ENCODE data around the gene AATK. TPM values are rescaled to one million over a fixed set of nuclear protein-coding genes. Genes with fewer than 3 reads are reported as not detected.

The AATK gene
- total and polyA plus RNA-seq, 12 donors = 0.73 to 23.3 (median 9.9) TPM

GRCh38 chr17:81180836-81181810 is 15.1 kb upstream of the AATK start:
- intact Hi-C loops (cut with DNase I) = no loop called here
- no peak for DNase-seq
- no peak for TF ChIP-seq CTCF (IDR thresholded peaks at IDR 0.05)
- no peak for TF ChIP-seq POLR2A (IDR thresholded peaks at IDR 0.05)
- Histone ChIP-seq H3K36me3 (replicated peaks in 1 of 2) (no peaks in the 10 kb centered on the region), H3K4me1 (replicated peaks in 1 of 2) (no peaks in the 10 kb centered on the region), H3K9me3 (replicated peaks in 1 of 3) (no peaks in the 10 kb centered on the region), H3K27ac (no peak overlapping the region), H3K27me3 (no peaks in the 10 kb centered on the region), H3K4me3 (no peak overlapping the region)
- WGBS, 4 donors = 87 to 89% (median 88%) methylated on average over 11 to 49 of the region's 49 CpGs

- Histone ChIP-seq H3K27me3 (no peaks in the 10 kb centered on the region), H3K9me3 (replicated peaks in 1 of 3) (no peaks in the 10 kb centered on the region), H3K4me1 (replicated peaks in 1 of 2) (no peaks in the 10 kb centered on the region), H3K27ac (no peak overlapping the region), H3K4me3 (no peak overlapping the region), H3K36me3 (replicated peaks in 1 of 2) (no peaks in the 10 kb centered on the region)
- DNase-seq = no peak
- 70 to 77% (median 73%) methylated on average over 7 to 12 of the region's 12 CpGs; no CpG with 5 or more reads in 1 of the 4 donors for WGBS, 4 donors
- TF ChIP-seq POLR2A (IDR thresholded peaks at IDR 0.05) = no peak
- no peak for TF ChIP-seq CTCF (IDR thresholded peaks at IDR 0.05)
- intact Hi-C loops (cut with DNase I) = no loop called here
These were observed 13.8 kb upstream of the AATK start for GRCh38 chr17:81179861-81180260.

GRCh38 chr17:81179220-81179619 is 13.2 kb upstream of the AATK start:
- no peak for DNase-seq
- WGBS, 4 donors = 70 to 85% (median 81%) methylated on average over 3 to 9 of the region's 9 CpGs
- H3K4me3 ChIP-seq = no peak overlapping the region
- TF ChIP-seq POLR2A (IDR thresholded peaks at IDR 0.05) (no peak), CTCF (IDR thresholded peaks at IDR 0.05) (no peak)
- intact Hi-C loops (cut with DNase I) = no loop called here
- no peaks in the 10 kb centered on the region for H3K9me3 ChIP-seq (replicated peaks in 1 of 3)
- H3K27ac ChIP-seq = no peak overlapping the region
- H3K27me3 ChIP-seq = no peaks in the 10 kb centered on the region
- H3K36me3 ChIP-seq (replicated peaks in 1 of 2) = no peaks in the 10 kb centered on the region
- H3K4me1 ChIP-seq (replicated peaks in 1 of 2) = no peaks in the 10 kb centered on the region

GRCh38 chr17:81178136-81179091 is 12.4 kb upstream of the AATK start:
- intact Hi-C loops (cut with DNase I) = no loop called here
- H3K4me1 ChIP-seq (replicated peaks in 1 of 2) = no peaks in the 10 kb centered on the region
- no peak overlapping the region for H3K4me3 ChIP-seq
- DNase-seq = no peak
- H3K36me3 ChIP-seq (replicated peaks in 1 of 2) = no peaks in the 10 kb centered on the region
- no peaks in the 10 kb centered on the region for H3K27me3 ChIP-seq
- no peak for TF ChIP-seq CTCF (IDR thresholded peaks at IDR 0.05)
- TF ChIP-seq POLR2A (IDR thresholded peaks at IDR 0.05) = no peak
- 72 to 83% (median 81%) methylated on average over 12 to 25 of the region's 25 CpGs for WGBS, 4 donors
- no peak overlapping the region for H3K27ac ChIP-seq
- H3K9me3 ChIP-seq (replicated peaks in 1 of 3) = no peaks in the 10 kb centered on the region

All from adrenal gland (tissue), 12 donors.